ENCODE results near the gene NNMT. TPM values are rescaled to one million over a fixed set of nuclear protein-coding genes. Genes with fewer than 3 reads are reported as not detected.

Gene NNMT
- total and polyA plus RNA-seq, 9 of the 15 experiments (the other 6 are each of a cell fraction or from before 2014, with no cell fraction given): 6.1 to 15.0 (median 11.2) TPM

- BruUV-seq (replicated peaks): no TSS peak
- CTCF ChIA-PET (ENCODE audit: low intra/inter-chr PET ratio): no interaction called here
- no peak for TF ChIP-seq NRF1 (conservative IDR thresholded peaks at IDR 0.05 in 1 of 2, IDR thresholded peaks at IDR 0.05 in 1 of 2)
- no peak for TF ChIP-seq ZFP36 (IDR thresholded peaks at IDR 0.05; ENCODE audit: low read depth, low read length, partially characterized antibody)
- no peak for TF ChIP-seq ZNF184 (CRISPR knock-in tag; IDR thresholded peaks at IDR 0.05)
- TF ChIP-seq SMC3 (conservative IDR thresholded peaks at IDR 0.05; ENCODE audit: insufficient read depth, low read depth, low read length): no peak
- TF ChIP-seq MEF2A (IDR thresholded peaks at IDR 0.05; ENCODE audit: control insufficient read depth, low read depth, low read length): no peak
- no peak for TF ChIP-seq TSC22D4 (tag; IDR thresholded peaks at IDR 0.05)
- TF ChIP-seq HNRNPH1 (optimal IDR thresholded peaks at IDR 0.05; ENCODE audit: low read depth, low read length): no peak
- TF ChIP-seq HBP1 (CRISPR knock-in tag; IDR thresholded peaks at IDR 0.05): no peak
- TF ChIP-seq ZBTB2 (IDR thresholded peaks at IDR 0.05): no peak
- no peak for TF ChIP-seq NUFIP1 (IDR thresholded peaks at IDR 0.05; ENCODE audit: partially characterized antibody)
- no peak for TF ChIP-seq ZBTB9 (CRISPR knock-in tag; IDR thresholded peaks at IDR 0.05)
- TF ChIP-seq THRAP3 (IDR thresholded peaks at IDR 0.05; ENCODE audit: borderline replicate concordance): no peak
- TF ChIP-seq POLR2B (IDR thresholded peaks at IDR 0.05; ENCODE audit: low read depth, partially characterized antibody): no peak
- no peak for TF ChIP-seq DACH1 (IDR thresholded peaks at IDR 0.05; ENCODE audit: partially characterized antibody)
- no peak for TF ChIP-seq EZH2 (IDR thresholded peaks at IDR 0.05; ENCODE audit: borderline replicate concordance, low read depth, low read length)
- TF ChIP-seq ZNF175 (CRISPR knock-in tag; IDR thresholded peaks at IDR 0.05; ENCODE audit: low read depth): no peak
- TF ChIP-seq ASH1L (IDR thresholded peaks at IDR 0.05; ENCODE audit: borderline replicate concordance, low read depth, partially characterized antibody): no peak
- no peak for TF ChIP-seq SAFB2 (IDR thresholded peaks at IDR 0.05; ENCODE audit: borderline replicate concordance, low read depth, low read length, severe bottlenecking)
These were observed 41.5 kb upstream of the NNMT start for GRCh38 chr11:114254571-114255146.

More at GRCh38 chr11:114254571-114255146, 41.5 kb upstream of the NNMT start:
- Histone ChIP-seq H3K27me3 (ENCODE audit: control insufficient read depth in 2 of 2, insufficient read depth in 2 of 2, low read length in 2 of 2) (no peaks in the 10 kb centered on the region), H4K20me1 (replicated peaks; ENCODE audit: control insufficient read depth, insufficient read depth, low read length) (no peaks in the 10 kb centered on the region), H3K4me2 (ENCODE audit: insufficient read depth, low read length) (no peak overlapping the region), H2AFZ (ENCODE audit: low read depth, low read length) (no peak overlapping the region), H3K9me3 (replicated peaks; ENCODE audit: control insufficient read depth, insufficient read depth, low read depth, low read length) (no peaks in the 10 kb centered on the region), H3K4me1 (replicated peaks in 1 of 2; ENCODE audit: control insufficient read depth in 2 of 2, insufficient read depth in 2 of 2, low read length in 2 of 2) (peaks cover 15 to 30% of the 10 kb centered on the region in 2 experiments; a peak in 4 of 5 replicates), H3K79me2 (ENCODE audit: control insufficient read depth, insufficient read depth, low read length) (no peaks in the 10 kb centered on the region), H3K9me1 (ENCODE audit: control insufficient read depth, insufficient read depth, low read length) (peaks cover 7% of the 10 kb centered on the region), H3K9ac (ENCODE audit: insufficient read depth in 1 of 2, low read depth in 2 of 2, low read length in 2 of 2) (peak overlapping the region in 1 of 2 experiments; percentile 9; a peak in 2 of 4 replicates), H3K27ac (ENCODE audit: extremely low read depth, low read depth, low read length) (no peak overlapping the region), H3K36me3 (ENCODE audit: control insufficient read depth, insufficient read depth, low read length) (no peaks in the 10 kb centered on the region), H3K4me3 (no peak overlapping the region)
- ATAC-seq (no peak), DNase-seq (ENCODE audit: extremely low read depth in 1 of 4, low spot score in 3 of 4) (no peak), FAIRE-seq (no peak)
- intact Hi-C loops (cut with micrococcal nuclease): loop anchor here (5.0 kb wide), 1 partner anchor 37 kb away; no protein-coding TSS in a partner anchor
- POLR2A ChIA-PET: interaction anchor here (0.7 kb wide), 1 partner anchor 30 kb away, joined by 3 read pairs; no protein-coding TSS in a partner anchor
- in situ Hi-C loops (cut with MboI): loop anchor here (25.0 kb wide), 1 partner anchor 942 kb away; the partner anchor contains the start of gene TTC12
- WGBS (ENCODE audit: insufficient coverage, low coverage, missing lambda C conversion rate): 70% methylated on average over 14 of the region's 14 CpGs

Measured in K562 (cell line).